Memory B cell (primary cell): ENCODE results near the gene SYNE4.
"Not testable (repeated sequence)": the region's sequence is repeated elsewhere in the genome, so short reads cannot be mapped to it uniquely, and the experiment has no call there.

Experiments
- ATAC-seq: fragments of 150-1000 bp; cut with Tn5 transposase; 2 replicates; pipeline ENCODE4 v1.10.0; 2021; ENCODE audit warnings: low read depth, mild to moderate bottlenecking, moderate library complexity
- DNase-seq, 2 donors: peaks; one replicate each; pipeline ENCODE4 v3.0.0; 2022; ENCODE audit warnings: low spot score in 2 of 2
- H3K27ac Mint-ChIP-seq: one replicate; pipeline ENCODE4 v1.8.0; 2022; ENCODE audit warnings: mild to moderate bottlenecking, moderate library complexity, mixed read lengths
- H3K27me3 Mint-ChIP-seq: one replicate; pipeline ENCODE4 v1.8.0; 2022; ENCODE audit warnings: mixed read lengths
- H3K36me3 Mint-ChIP-seq: one replicate; pipeline ENCODE4 v1.8.0; 2022; ENCODE audit warnings: mild to moderate bottlenecking, mixed read lengths
- H3K4me1 Mint-ChIP-seq: one replicate; pipeline ENCODE4 v1.8.0; 2022; ENCODE audit warnings: mixed read lengths
- H3K4me3 Mint-ChIP-seq: one replicate; pipeline ENCODE4 v1.8.0; 2022; ENCODE audit warnings: mild to moderate bottlenecking, moderate library complexity, mixed read lengths
- H3K9me3 Mint-ChIP-seq: one replicate; pipeline ENCODE4 v1.8.0; 2022; ENCODE audit warnings: mixed read lengths

SYNE4 gene, protein sequence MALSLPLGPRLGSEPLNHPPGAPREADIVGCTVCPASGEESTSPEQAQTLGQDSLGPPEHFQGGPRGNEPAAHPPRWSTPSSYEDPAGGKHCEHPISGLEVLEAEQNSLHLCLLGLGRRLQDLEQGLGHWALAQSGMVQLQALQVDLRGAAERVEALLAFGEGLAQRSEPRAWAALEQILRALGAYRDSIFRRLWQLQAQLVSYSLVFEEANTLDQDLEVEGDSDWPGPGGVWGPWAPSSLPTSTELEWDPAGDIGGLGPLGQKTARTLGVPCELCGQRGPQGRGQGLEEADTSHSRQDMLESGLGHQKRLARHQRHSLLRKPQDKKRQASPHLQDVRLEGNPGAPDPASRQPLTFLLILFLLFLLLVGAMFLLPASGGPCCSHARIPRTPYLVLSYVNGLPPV

DNA sequence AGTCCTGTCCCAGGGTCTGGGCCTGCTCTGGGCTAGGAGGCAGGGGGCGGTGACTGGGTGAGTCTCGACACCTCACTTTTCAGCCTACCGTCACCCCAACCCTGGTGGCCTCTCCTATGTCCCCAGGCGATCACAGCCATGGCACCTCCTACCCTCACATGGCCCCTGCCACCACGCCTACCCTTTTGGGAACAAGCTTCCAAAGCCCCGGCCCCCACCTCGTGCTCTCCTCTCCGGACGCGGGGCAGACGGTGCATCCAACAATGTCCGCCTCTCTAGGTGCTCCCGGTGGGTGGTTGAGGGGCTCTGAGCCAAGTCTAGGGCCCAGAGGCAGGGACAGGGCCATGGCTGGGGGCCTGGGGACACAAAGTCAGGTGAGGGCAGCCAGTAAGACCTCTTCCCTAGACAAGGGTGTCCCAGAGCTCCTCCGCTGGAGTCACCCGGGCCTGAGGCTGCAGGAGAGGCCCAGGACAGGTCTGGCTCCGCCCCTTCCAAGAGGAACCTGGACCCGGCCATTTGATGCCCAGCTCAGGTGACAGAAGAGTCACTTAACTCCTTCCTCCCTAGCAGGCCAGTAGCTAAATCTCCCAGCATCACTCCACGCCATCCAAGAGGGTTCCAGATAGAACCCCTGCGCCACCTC, at the start of gene SYNE4:
Gene SYNE4, minus strand, starts transcription at position 478 of the 643 bp plus-strand sequence. Its CDS starts 132 bp downstream, at position 346.
- Mint-ChIP-seq H3K9me3 (no peaks in the 10 kb centered on the region), H3K4me1 (peaks cover 15% of the 10 kb centered on the region), H3K4me3 (peak within 1 kb of the TSS; percentile 72), H3K27ac (peak within 1 kb of the TSS; percentile 65), H3K36me3 (peaks cover 9% of the 10 kb centered on the region), H3K27me3 (no peaks in the 10 kb centered on the region)
- ATAC-seq (no peak), DNase-seq (no peak)

DNA sequence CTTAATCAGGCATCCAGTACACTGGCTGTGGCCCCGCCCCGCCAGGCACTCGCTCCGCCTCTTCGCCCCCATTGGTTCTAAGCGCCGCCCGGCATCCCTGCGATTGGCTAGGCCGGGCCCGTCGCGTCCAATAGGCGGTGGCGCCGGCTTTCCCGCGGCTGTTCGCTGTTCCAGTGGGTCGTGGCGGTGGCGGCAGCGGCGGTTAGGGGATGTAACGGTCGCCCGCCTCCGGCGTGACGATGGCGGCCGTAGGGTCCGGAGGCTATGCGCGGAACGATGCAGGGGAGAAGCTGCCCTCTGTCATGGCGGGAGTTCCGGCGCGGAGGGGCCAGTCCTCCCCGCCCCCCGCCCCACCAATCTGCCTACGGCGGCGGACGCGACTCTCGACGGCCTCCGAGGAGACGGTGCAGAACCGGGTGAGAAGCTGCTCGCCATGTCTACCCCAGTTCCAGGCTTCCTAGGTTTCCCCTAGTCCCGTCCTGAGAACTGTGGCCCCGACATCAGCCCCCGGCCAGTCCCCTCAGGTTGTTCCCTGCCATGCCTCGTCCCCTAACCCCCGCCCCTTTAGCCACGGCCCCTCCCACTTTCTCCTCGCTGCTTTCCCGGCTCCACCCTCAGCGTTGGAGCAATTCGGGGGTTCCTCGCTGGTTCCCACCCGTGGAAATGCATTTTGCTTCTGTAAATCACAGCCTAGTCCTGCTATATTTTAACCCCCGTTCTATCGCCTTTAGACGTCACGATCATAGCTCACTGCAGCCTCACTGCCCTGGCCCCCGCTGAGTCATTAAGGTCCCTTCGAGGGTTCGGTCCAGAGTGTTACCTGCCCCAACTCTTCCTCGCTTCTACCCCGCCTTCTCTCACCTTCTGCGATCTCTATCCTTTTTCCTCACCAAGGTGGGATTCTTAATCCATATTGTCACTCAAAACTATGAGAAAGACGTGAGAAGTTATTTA, 46.4 kb upstream of the SYNE4 start, which contains the start of gene WDR62:
Gene WDR62, plus strand, starts transcription at position 165 of the 954 bp plus-strand sequence. Its CDS starts 75 bp downstream, at position 240.
- Mint-ChIP-seq H3K27me3 (no peaks in the 10 kb centered on the region), H3K4me1 (peaks cover 14% of the 10 kb centered on the region), H3K27ac (peak within 1 kb of the TSS; percentile 97), H3K4me3 (peak within 1 kb of the TSS; percentile 95), H3K36me3 (peaks cover 4% of the 10 kb centered on the region), H3K9me3 (no peaks in the 10 kb centered on the region)
- DNase-seq: peak in 1 of 2 donors; percentile 16
- peak; percentile 69 for ATAC-seq

DNA sequence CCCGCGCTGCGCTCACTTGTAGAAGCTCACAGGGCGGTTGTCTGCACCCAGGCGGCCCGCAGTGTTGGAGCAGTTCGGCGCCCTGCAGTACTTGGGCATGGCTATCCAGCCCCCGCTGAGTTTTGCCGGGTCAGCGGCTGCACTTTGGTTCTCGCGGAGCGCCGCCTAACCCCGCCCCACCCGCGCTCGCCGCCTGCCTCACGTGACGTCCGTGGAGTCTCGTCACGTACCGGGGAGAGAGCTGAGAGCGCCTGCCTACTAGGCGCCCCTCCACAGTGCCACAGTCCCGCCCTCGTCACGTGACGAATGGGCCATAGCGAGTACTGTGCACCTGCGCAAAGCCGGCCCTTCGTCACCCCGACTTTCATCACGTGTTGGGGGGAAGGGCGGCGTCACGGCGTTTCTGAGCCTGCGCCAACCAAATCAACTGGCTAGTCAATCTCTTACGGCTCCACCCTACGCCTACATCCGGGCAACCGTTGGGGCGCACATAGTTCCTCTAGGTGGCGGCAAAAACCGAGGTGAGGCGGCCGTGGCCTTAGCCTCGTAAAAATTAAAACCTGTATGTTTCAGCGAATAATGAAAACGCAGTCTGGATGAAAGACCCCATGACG, 45.6 kb upstream of the SYNE4 start, which contains the start of gene THAP8:
Gene THAP8, minus strand, starts transcription at position 167 of the 614 bp plus-strand sequence. Its CDS starts 68 bp downstream, at position 99.
- H3K4me3 Mint-ChIP-seq: peak within 1 kb of the TSS; percentile 95
- DNase-seq (peak; percentile 95 to 99), ATAC-seq (peak; percentile 81)
- peaks cover 4% of the 10 kb centered on the region for H3K36me3 Mint-ChIP-seq
- H3K9me3 Mint-ChIP-seq: no peaks in the 10 kb centered on the region
- no peaks in the 10 kb centered on the region for H3K27me3 Mint-ChIP-seq
- H3K4me1 Mint-ChIP-seq: peaks cover 14% of the 10 kb centered on the region
- H3K27ac Mint-ChIP-seq: peak within 1 kb of the TSS; percentile 97

DNA sequence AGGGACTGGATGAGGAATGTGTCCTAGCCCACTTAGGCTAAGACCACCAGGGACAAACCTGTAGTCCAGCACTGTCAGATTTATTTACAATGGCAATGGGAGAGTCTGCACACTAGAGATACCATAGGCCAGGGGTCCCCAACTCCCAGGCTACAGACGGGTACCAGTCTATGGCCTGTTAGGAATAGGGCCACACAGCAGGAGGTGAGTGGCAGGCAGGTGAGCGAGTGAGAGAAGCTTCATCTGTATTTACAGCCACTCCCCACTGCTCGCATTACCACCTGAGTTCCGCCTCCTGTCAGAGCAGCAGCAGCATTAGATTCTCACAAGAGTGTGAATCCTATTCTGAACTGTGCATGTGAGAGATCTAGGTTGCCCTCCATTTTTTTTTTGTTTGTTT, 43.0 kb upstream of the SYNE4 start:
- Mint-ChIP-seq H3K9me3 (no peaks in the 10 kb centered on the region), H3K27me3 (no peaks in the 10 kb centered on the region), H3K27ac (no peak overlapping the region), H3K36me3 (peaks cover 5% of the 10 kb centered on the region), H3K4me1 (peaks cover 14% of the 10 kb centered on the region), H3K4me3 (no peak overlapping the region)
- DNase-seq: no peak
- no peak for ATAC-seq

DNA sequence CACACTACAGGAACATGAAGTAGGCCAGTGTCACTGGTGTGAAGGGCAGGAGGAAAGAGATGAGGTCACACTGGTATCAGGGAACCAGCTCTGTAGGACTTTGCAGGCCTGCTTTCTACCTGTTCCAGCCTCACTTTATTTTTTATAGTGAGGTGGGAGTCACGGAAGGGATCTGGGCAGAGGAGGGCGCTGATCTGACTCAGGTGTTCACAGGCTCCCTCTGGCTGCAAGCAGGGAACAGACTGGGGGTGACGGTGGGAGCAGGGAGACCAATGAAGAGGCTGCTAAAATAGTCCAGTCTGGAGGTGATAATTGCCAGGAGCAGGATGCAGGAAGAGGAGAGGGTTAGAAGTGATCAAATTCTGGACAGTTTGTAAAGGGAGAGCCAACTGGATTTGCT, 42.6 kb upstream of the SYNE4 start:
- Mint-ChIP-seq H3K9me3 (no peaks in the 10 kb centered on the region), H3K27ac (no peak overlapping the region), H3K27me3 (no peaks in the 10 kb centered on the region), H3K4me3 (peak overlapping the region; percentile 11), H3K4me1 (peaks cover 14% of the 10 kb centered on the region), H3K36me3 (peaks cover 6% of the 10 kb centered on the region)
- ATAC-seq: no peak
- DNase-seq: no peak

DNA sequence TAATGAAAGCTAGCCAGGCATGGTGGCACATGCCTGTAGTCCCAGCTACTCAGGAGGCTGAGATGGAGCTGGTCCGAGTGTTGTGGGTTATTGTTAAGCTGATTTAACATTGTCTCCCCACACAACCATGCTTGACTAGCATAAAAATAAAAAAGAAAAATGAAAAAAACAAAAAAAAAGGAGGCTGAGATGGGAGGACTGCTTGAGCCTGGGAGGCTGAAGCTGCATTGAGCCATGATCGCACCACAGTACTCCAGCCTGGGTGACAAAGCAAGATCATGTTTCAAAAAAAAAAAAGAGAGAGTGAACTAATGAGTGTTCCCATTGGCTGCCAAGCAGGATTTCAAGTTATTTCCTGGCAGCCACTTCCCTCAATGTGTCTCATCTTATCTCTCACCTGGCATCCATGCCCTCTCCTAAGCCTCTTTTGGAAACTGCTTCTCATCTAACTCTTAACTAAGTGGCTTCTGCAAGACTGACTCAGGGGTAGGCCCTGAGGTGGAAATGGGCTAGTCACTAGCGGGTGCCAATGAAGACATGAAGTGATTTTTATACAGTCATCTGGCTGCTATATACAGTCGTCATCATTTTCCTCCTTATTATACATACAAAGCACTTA, 40.6 kb upstream of the SYNE4 start:
- Mint-ChIP-seq H3K36me3 (peaks cover 11% of the 10 kb centered on the region), H3K4me3 (no peak overlapping the region), H3K9me3 (peaks cover 2% of the 10 kb centered on the region), H3K27me3 (no peaks in the 10 kb centered on the region), H3K27ac (no peak overlapping the region), H3K4me1 (peaks cover 9% of the 10 kb centered on the region)
- ATAC-seq (no peak), DNase-seq (no peak)

DNA sequence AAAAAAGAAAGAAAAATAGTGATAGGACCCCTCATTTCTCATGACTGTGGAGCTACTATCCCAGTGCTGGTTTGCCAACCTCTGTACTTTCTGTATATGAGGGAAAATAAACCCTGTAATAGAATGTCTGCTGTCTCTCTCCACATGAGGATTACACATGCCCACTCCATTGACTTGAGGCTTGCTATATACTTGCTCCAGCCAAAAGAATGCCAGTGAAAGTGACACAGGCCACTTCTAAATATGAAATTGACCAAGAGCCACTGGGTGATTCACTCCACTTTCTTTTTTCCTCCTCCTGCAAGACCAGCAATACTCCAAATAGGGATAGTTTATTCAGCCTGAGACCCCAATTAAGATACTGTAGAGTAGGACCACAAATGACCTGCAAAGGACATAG, 39.2 kb upstream of the SYNE4 start:
- H3K27me3 Mint-ChIP-seq: no peaks in the 10 kb centered on the region
- H3K4me1 Mint-ChIP-seq: peaks cover 7% of the 10 kb centered on the region
- H3K4me3 Mint-ChIP-seq: no peak overlapping the region
- DNase-seq: no peak
- peaks cover 13% of the 10 kb centered on the region for H3K36me3 Mint-ChIP-seq
- no peak overlapping the region for H3K27ac Mint-ChIP-seq
- H3K9me3 Mint-ChIP-seq: peaks cover 2% of the 10 kb centered on the region
- no peak for ATAC-seq

DNA sequence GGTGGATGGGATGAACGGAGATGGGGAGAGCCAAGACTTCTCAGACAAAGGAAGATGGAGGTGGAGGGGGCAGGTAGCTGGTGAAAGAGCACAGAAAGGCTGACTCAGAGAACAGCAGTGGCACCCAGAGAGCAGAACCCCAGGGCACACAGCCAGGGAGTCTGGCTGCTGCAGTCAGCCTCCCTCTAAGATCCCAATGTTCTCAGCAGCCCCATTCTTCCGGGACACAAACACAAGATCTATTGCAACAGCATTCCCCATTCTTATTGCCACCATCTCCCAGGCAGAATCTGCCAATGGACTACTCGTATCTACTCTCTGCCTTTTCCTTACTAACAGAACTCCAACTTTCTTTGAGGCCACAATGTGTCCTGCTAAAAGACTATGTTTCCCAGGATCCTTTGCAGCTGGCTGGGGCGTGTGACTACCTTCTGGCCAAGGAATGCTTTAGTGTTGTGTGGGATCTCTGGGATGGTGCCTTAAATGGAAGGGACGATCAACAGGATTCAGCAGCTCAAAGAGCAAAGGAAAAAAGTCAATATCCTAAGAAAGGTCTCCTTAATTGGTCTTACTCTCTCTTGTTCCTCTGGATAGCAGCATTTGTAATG, 37.9 kb upstream of the SYNE4 start:
- no peak overlapping the region for H3K27ac Mint-ChIP-seq
- no peak overlapping the region for H3K4me3 Mint-ChIP-seq
- H3K4me1 Mint-ChIP-seq: peaks cover 7% of the 10 kb centered on the region
- DNase-seq: no peak
- peaks cover 2% of the 10 kb centered on the region for H3K9me3 Mint-ChIP-seq
- peaks cover 13% of the 10 kb centered on the region for H3K36me3 Mint-ChIP-seq
- ATAC-seq: no peak
- H3K27me3 Mint-ChIP-seq: no peaks in the 10 kb centered on the region

DNA sequence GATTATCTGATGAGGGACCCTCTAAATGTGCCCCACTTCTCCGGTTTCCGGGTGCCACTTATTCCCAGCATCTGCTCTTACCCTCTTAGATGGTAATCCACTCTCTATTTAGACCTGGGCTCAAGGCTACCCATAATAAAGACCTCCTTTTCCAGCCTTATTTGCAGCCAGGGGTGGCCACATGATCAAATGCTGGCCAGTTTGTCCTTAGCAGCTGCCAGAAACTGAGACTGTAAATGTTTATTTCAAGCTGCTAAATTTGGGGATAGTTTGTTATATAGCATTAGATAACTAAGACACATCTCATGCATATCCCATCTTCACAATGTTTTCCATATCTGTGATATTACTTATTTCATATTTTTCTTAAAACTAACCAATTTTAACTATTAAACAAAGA, 35.3 kb upstream of the SYNE4 start:
- peaks cover 10% of the 10 kb centered on the region for H3K36me3 Mint-ChIP-seq
- DNase-seq (no peak), ATAC-seq (no peak)
- H3K27me3 Mint-ChIP-seq: no peaks in the 10 kb centered on the region
- H3K4me3 Mint-ChIP-seq: no peak overlapping the region
- peaks cover 2% of the 10 kb centered on the region for H3K9me3 Mint-ChIP-seq
- H3K27ac Mint-ChIP-seq: no peak overlapping the region
- peaks cover 2% of the 10 kb centered on the region for H3K4me1 Mint-ChIP-seq

DNA sequence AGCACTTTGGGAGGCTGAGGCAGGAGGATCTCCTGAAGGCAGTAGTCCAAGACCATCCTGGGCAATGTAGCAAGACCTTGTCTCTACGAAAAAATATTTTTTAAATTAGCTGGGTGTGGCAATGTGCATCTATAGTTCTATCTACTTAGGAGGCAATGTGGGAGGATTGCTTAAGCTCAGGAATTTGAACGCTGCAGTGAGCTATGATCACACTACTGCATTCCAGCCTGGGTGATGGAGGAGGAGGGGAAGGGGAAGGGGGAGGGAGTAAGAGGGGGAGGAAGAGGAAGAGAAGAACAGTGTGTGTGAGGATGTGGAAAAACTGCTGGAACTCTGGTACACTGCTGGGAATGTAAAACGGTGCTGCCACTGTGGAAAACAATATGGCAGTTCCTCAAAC, 33.2 kb upstream of the SYNE4 start:
- Mint-ChIP-seq H3K27ac (no peak overlapping the region), H3K4me1 (peaks cover 7% of the 10 kb centered on the region)
- DNase-seq: no peak

DNA sequence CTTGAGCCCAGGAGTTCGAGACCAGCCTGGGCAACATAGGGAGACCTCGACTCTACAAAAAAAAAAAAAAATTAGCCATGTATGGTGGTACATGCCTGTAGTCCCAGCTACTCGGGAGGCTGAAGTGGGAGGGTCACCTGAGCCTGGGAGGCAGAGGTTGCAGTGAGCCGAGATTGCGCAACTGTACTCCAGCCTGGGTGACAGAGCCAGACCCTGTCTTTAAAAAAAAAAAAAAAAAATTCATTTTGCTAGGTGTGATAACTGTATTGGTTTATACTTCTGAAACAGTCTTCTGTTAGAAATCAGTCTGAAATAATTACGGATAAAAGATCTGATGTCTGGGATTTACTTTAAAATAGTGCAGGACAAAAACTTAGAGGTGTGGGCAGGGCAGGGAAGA, 32.5 kb upstream of the SYNE4 start:
- not testable (repeated sequence) for H3K27me3 Mint-ChIP-seq, H3K4me3 Mint-ChIP-seq, DNase-seq, H3K9me3 Mint-ChIP-seq, H3K27ac Mint-ChIP-seq, ATAC-seq, H3K4me1 Mint-ChIP-seq, H3K36me3 Mint-ChIP-seq

More for the DNA sequence above, 33.2 kb upstream of the SYNE4 start:
- H3K9me3 Mint-ChIP-seq: peaks cover 2% of the 10 kb centered on the region
- ATAC-seq: no peak
- H3K4me3 Mint-ChIP-seq: no peak overlapping the region
- H3K27me3 Mint-ChIP-seq: no peaks in the 10 kb centered on the region
- peaks cover 8% of the 10 kb centered on the region for H3K36me3 Mint-ChIP-seq

DNA sequence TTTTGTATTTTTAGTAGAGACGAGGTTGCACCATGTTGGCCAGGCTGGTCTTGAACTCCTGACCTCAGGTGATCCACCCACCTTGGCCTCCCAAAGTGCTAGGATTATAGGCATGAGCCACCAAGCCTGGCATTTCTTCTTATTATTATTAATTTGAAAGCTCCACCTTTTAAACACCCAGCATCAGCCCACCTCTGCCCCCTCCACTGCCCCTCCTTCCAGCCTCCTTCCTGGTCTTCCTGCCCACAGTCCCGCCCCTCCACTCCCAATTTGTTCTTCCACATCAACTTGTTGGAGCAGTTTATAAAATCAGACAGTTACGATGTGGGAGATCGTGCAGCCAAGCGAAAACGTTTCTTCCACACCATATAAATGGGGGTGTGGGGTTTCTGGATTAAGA, 31.9 kb upstream of the SYNE4 start:
- no peaks in the 10 kb centered on the region for H3K27me3 Mint-ChIP-seq
- H3K4me1 Mint-ChIP-seq: peaks cover 10% of the 10 kb centered on the region
- H3K36me3 Mint-ChIP-seq: peaks cover 8% of the 10 kb centered on the region
- peaks cover 1% of the 10 kb centered on the region for H3K9me3 Mint-ChIP-seq
- no peak for DNase-seq
- H3K27ac Mint-ChIP-seq: no peak overlapping the region
- ATAC-seq: no peak
- no peak overlapping the region for H3K4me3 Mint-ChIP-seq
